Heart left ventricle (tissue), 13 donors: ENCODE results near the gene OVOL2.

Source experiments
- CTCF ChIP-seq, 12 donors: fragments of 200-600 bp; sonication (generic) in 4 of 12; IDR thresholded peaks; one replicate each; pipeline versions ENCODE4 v1.5.0 to v1.8.0; 2018 to 2022; ENCODE audit warnings: antibody characterized with exemption in 12 of 12, mild to moderate bottlenecking in 5 of 12
- POLR2A ChIP-seq, 2 donors: fragments of 450-650 bp; IDR thresholded peaks; one replicate each; pipeline ENCODE4 v1.6.1; 2017; ENCODE audit warnings: antibody characterized with exemption in 2 of 2, mild to moderate bottlenecking in 2 of 2, moderate library complexity in 2 of 2
- donor health status: ischemic (EF 13 %, LVEDD 7.1; RV severe dilation, severe dysfunction).
- donor health status: DM: no; HTN: yes; CAD: no.
- donor health status: DM: no; HTN: no; CAD: no.
- donor health status: ischemic (EF 25% LVEDD 6.9; RV normal size, moderate dysfunction).
- donor health status: ischemic (EF 25% LVEDD 5.7; RV mildly dilated, moderate dysfunction).
- donor health status: ischemic (EF 35%, LVEDD 5.7; RV mildly dilated, moderate dysfunction).
- donor health status: nonischemic (EF 11% LVEDD 7.7; RV severe dilation, severe dysfunction).
- donor health status: DM: yes; HTN: yes; CAD: no.
- donor health status: PGD.
- donor health status: ischemic (EF 29% LVEDD 5.4; RV normal size, mild dysfunction).
- donor health status: nonischemic (EF 23%, LVEDD 6.1; RV moderate dilation, normal function).

- no peak for TF ChIP-seq CTCF (IDR thresholded peaks at IDR 0.05)
- TF ChIP-seq POLR2A (IDR thresholded peaks at IDR 0.05): no peak
Measured at GRCh38 chr20:18030020-18030419, 27.7 kb downstream of the OVOL2 start.
